ENCODE data around the gene KLHL33. TPM values are rescaled to one million over a fixed set of nuclear protein-coding genes. Genes with fewer than 3 reads are reported as not detected.
"Not testable (repeated sequence)": the region's sequence is repeated elsewhere in the genome, so short reads cannot be mapped to it uniquely, and the experiment has no call there.

KLHL33 gene
- total RNA-seq, 2 donors from 2014 or later = 0.39 to 0.47 TPM

DNA sequence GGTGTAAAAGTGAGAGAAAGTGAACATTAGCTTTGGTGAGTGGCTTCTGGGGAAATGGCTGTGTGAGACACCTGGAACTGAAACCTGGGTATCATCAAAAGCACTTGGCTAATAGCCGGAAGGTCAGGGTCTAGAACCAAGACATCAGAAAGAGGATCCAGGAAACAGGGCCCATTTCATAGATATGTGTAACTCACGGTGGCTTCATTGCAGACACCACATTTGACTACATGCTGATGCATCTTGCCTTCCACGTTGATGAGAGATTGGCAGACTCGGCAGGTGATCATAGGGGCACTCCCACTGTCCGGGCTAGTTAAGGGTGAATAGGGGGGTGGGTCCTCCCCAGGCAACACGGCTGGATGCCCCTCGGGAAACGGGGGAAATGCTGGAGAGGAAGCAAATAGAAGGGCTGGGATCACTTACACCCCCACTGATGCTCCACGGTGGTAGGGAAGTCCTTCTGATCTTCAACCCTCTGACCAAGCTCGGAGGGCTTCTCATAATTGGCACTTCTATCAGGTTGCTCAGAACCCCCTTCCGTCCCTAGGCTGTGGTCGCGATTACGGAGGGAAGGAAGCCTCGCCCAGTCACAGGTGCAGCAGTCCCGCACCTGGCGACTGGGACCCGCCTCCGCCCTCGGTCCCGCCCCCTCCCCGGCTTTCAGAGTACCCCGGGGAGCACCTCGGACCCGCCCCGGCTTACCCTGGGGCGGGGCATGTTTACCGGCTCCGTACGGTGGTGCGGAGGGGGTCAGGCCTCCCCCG, 24.7 kb upstream of the KLHL33 start:
- Mint-ChIP-seq H3K27ac (peak overlapping the region; percentile 82), H3K27me3 (no peaks in the 10 kb centered on the region), H3K4me3 (peak overlapping the region; percentile 96), H3K36me3 (ENCODE audit: low read depth) (peaks cover 9% of the 10 kb centered on the region), H3K4me1 (peaks cover 31% of the 10 kb centered on the region)
- H3K9me3 ChIP-seq (ENCODE audit: control insufficient read depth, low read length, poor library complexity, severe bottlenecking) = no peaks in the 10 kb centered on the region
- DNase-seq = peak; percentile 44 to 71 (median 62)
- ATAC-seq = peak; percentile 11

DNA sequence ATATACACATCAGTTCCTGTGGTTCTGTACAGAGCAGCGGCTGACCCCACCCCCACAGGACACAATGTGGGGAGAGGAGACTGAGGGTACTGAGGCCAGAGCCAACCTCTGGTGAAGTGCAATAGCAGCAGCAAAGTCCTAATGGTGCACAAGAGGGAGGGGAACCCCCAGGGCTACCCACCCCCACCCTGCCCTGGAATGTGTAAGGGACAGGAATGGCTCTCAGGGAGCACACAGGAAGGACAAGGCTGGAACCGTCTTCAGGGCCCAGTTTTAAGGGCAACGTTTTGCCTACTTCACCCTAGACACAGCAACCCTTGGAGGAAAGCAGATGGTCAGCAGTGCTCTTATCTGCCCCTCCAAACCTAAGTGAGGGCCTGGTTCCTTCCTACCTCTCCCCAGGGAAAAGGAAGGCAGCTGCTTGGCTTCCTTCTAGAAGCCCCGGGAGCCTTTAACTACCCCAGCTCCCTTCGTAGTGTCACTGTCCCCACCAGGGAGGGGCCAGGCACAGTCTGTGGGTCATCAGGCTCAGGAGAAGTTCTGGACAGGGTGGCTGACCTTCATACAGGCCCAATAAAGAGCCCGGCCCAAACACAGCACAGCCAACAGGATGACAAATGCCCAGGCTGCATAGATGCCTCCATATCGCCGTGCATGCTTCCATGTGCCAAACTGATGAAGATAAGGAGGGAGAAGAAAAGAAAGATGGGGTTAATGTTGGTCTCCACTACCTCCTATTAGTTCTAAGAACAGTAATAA, 22.2 kb upstream of the KLHL33 start:
- no peaks in the 10 kb centered on the region for H3K27me3 Mint-ChIP-seq
- no peaks in the 10 kb centered on the region for H3K9me3 ChIP-seq (ENCODE audit: control insufficient read depth, low read length, poor library complexity, severe bottlenecking)
- no peak overlapping the region for H3K4me3 Mint-ChIP-seq
- ATAC-seq (no peak), DNase-seq (no peak)
- H3K27ac Mint-ChIP-seq = no peak overlapping the region
- peaks cover 9% of the 10 kb centered on the region for H3K36me3 Mint-ChIP-seq (ENCODE audit: low read depth)
- peaks cover 29% of the 10 kb centered on the region for H3K4me1 Mint-ChIP-seq

DNA sequence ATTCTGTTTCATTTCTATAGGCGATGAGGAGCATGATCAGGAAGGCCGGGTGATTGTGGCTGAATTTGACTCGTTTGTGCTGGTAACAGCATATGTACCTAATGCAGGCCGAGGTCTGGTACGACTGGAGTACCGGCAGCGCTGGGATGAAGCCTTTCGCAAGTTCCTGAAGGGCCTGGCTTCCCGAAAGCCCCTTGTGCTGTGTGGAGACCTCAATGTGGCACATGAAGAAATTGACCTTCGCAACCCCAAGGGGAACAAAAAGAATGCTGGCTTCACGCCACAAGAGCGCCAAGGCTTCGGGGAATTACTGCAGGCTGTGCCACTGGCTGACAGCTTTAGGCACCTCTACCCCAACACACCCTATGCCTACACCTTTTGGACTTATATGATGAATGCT, 21.0 kb upstream of the KLHL33 start:
- no peaks in the 10 kb centered on the region for H3K9me3 ChIP-seq (ENCODE audit: control insufficient read depth, low read length, poor library complexity, severe bottlenecking)
- H3K4me1 Mint-ChIP-seq = peaks cover 26% of the 10 kb centered on the region
- ATAC-seq = no peak
- no peak overlapping the region for H3K4me3 Mint-ChIP-seq
- no peak overlapping the region for H3K27ac Mint-ChIP-seq
- peaks cover 9% of the 10 kb centered on the region for H3K36me3 Mint-ChIP-seq (ENCODE audit: low read depth)
- no peak for DNase-seq
- no peaks in the 10 kb centered on the region for H3K27me3 Mint-ChIP-seq

DNA sequence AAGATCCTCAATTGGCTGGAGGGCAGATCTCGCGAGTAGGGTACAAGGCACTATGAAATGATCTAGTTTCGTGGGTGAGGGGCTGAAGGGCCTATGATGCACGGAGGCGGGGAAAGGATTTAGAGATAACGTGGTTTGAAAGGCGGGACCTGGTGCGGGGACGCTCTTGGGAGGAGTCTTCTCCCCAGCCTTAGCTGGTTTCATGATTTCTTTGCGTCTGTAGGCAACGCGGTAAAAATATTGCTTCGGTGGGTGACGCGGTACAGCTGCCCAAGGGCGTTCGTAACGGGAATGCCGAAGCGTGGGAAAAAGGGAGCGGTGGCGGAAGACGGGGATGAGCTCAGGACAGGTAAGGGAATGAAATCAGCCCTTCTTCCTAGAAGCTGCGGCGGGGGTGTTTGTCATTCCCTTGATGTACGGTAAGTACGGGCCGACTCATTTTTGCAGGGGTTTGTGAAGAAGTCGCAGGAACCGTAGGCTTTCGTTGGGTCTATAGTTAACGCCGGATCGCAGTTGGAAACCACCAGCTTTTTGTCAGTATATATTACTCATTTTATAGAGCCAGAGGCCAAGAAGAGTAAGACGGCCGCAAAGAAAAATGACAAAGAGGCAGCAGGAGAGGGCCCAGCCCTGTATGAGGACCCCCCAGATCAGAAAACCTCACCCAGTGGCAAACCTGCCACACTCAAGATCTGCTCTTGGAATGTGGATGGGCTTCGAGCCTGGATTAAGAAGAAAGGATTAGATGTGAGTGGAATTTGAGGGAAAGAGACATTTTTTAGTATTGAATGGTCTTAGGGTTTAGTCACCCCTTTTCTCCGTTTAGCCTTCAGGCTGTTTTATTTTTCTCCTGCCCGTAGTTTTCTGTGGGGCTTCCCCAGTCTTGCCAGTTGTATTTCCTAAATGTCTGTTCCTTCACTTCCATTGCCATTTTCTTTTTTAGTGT, 19.7 kb upstream of the KLHL33 start:
- Mint-ChIP-seq H3K4me3 (no peak overlapping the region), H3K27ac (no peak overlapping the region), H3K36me3 (ENCODE audit: low read depth) (peaks cover 11% of the 10 kb centered on the region), H3K4me1 (peaks cover 19% of the 10 kb centered on the region), H3K27me3 (no peaks in the 10 kb centered on the region)
- H3K9me3 ChIP-seq (ENCODE audit: control insufficient read depth, low read length, poor library complexity, severe bottlenecking) = no peaks in the 10 kb centered on the region
- DNase-seq = peak; percentile 11 to 67 (median 54)
- peak; percentile 74 for ATAC-seq

DNA sequence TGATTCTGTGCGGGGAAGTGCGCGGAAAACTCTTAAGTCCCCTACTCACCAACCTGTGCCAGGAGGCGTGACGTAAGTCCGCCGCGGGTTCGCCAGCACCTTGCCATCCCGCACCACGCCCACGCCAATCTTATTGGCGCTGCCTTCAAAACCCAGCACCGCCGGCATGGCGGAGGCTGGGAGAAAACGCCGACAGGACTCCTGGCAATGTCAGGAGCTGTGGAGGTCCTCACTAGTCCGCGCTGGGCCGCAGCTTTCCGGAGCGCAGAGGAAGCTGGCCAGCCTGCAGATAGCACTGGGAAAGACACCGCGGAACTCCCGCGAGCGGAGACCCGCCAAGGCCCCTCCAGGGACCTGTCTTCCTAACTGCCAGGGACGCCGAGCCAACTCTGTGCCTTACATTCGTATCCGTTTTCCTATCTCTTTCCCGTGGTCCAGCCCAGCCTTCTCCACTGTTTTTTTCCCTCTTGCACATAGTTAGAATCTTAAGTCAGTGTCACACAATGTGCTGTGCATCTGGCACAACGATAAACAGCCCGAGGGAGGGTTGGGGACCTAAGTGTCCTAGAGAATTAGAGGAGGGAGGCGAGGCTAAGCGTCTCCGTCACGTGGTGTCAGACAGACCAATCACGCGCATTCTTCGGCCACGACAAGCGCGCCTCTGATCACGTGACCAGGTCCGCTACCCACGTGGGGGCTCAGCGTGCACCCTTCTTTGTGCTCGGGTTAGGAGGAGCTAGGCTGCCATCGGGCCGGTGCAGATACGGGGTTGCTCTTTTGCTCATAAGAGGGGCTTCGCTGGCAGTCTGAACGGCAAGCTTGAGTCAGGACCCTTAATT, 18.8 kb upstream of the KLHL33 start, which contains the start of the genes APEX1 and OSGEP:
TSS of gene APEX1 (plus strand) at position 711 of the 839 bp plus-strand sequence. CDS start 420 bp downstream, outside the sequence.
TSS of gene OSGEP (minus strand) at position 297 of the 839 bp plus-strand sequence. CDS start at position 168, 129 bp downstream.
- Mint-ChIP-seq H3K27me3 (no peaks in the 10 kb centered on the region), H3K4me3 (no peak within 1 kb of the TSS), H3K4me1 (peaks cover 10% of the 10 kb centered on the region), H3K27ac (no peak within 1 kb of the TSS), H3K36me3 (ENCODE audit: low read depth) (peaks cover 10% of the 10 kb centered on the region)
- H3K9me3 ChIP-seq (ENCODE audit: control insufficient read depth, low read length, poor library complexity, severe bottlenecking) = no peaks in the 10 kb centered on the region
- ATAC-seq (peak; percentile 83), DNase-seq (peak; percentile 88 to 94 (median 93))

DNA sequence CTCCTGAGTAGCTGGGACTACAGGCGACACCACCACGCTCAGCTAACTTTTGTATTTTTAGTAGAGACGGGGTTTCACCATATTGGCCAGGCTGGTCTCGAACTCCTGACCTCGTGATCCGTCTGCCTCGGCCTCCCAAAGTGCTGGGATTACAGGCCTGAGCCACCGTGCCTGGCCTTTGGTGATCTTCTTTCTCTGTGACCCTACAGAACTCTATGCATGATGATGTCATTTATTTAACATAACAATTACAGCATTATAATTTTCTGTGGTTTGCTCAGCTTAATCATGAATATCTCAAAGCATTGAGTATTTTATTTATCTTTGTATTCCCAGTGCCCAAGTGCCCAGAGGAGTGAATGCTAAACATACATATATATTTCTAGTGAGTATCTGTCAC, 16.9 kb upstream of the KLHL33 start:
- ATAC-seq; H3K27me3 Mint-ChIP-seq; H3K9me3 ChIP-seq (ENCODE audit: control insufficient read depth, low read length, poor library complexity, severe bottlenecking); H3K4me3 Mint-ChIP-seq; H3K4me1 Mint-ChIP-seq; DNase-seq: not testable (repeated sequence)
- peaks cover 17% of the 10 kb centered on the region for H3K36me3 Mint-ChIP-seq (ENCODE audit: low read depth)
- H3K27ac Mint-ChIP-seq = peak overlapping the region; percentile 80

DNA sequence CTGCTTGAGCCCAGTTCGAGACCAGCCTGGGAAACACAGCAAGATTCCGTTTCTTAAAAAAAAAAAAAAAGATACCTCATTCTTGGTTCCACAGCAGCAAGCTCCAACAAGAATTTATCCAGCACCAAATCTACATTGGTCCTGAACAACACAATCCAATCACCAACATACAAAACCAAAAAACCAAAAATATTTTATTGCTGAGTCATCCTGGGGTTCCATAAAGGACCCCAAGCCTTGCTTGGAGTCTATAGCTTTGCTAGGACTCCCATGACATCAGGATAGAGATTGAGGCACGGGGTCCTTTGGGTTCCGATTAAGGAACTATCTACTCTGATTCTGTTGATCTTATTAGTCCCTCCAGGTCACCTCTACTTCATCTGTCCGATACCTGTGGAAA, 10.9 kb upstream of the KLHL33 start:
- Mint-ChIP-seq H3K27me3 (no peaks in the 10 kb centered on the region), H3K27ac (no peak overlapping the region), H3K4me1 (peaks cover 7% of the 10 kb centered on the region), H3K4me3 (no peak overlapping the region), H3K36me3 (ENCODE audit: low read depth) (peaks cover 20% of the 10 kb centered on the region)
- ATAC-seq (no peak), DNase-seq (no peak)
- no peaks in the 10 kb centered on the region for H3K9me3 ChIP-seq (ENCODE audit: control insufficient read depth, low read length, poor library complexity, severe bottlenecking)

DNA sequence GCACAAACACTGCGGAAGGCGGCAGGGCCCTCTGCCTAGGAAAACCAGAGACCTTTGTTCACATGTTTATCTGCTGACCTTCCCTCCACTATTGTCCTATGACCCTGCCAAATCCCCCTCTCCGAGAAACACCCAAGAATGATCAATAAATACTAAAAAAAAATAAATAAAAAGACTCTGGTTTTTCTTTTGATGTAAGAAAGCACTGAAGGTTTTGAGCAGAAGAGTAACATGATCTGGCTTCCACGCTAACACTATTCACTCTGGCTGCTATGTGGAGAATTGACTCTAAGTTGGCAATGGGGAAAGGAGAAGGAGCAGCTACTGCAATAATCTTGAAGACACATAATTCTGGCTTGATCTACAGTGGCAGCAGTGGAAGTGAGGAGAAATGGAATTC, 7.7 kb upstream of the KLHL33 start:
- H3K9me3 ChIP-seq (ENCODE audit: control insufficient read depth, low read length, poor library complexity, severe bottlenecking); H3K4me3 Mint-ChIP-seq; H3K27ac Mint-ChIP-seq; DNase-seq; H3K27me3 Mint-ChIP-seq; ATAC-seq: not testable (repeated sequence)
- H3K36me3 Mint-ChIP-seq (ENCODE audit: low read depth) = peaks cover 14% of the 10 kb centered on the region
- H3K4me1 Mint-ChIP-seq = peaks cover 24% of the 10 kb centered on the region

DNA sequence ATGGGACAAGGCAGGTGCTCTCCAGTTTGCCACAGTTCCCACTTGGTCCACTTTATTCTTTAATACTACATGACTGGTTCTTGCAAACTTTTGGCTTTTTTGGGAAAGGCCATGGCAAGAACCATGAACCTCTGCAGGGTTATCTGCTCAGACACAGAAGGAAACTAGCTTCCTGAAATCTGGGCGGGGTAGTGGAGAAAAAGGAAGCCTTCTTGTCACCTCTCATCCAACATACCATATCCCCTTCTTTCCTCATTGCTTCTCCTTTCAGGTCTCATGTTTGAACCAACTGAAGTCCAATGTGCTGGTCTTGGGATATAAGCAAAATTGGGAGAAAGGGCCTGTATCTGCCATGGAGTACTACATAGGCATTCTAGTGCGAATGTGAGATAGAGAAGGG, 5.5 kb upstream of the KLHL33 start:
- no peak for DNase-seq
- Mint-ChIP-seq H3K27me3 (no peaks in the 10 kb centered on the region), H3K27ac (peak overlapping the region; percentile 68), H3K4me3 (peak overlapping the region; percentile 22), H3K36me3 (ENCODE audit: low read depth) (peaks cover 4% of the 10 kb centered on the region), H3K4me1 (peaks cover 21% of the 10 kb centered on the region)
- H3K9me3 ChIP-seq (ENCODE audit: control insufficient read depth, low read length, poor library complexity, severe bottlenecking) = no peaks in the 10 kb centered on the region
- ATAC-seq = no peak

DNA sequence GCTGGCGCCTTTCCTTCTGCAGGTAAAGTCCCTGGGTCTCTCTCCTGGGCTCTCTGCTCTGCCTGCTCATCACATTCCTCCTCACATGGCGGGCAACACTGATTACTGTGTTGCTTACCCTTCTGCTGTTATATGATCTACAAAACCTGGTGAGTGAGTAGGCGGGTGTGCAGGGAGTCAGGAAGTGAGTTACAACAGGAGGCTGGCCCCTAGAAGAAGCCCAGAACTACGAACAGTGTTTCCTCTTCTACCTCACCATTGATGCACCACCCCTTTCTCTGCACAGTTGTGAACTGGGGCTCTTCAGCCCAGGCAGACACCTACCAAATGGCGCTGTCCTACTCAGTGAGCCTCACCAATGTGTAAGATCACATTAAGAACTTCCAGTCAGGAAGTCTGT, 4.9 kb upstream of the KLHL33 start:
- ATAC-seq = peak; percentile 99
- H3K9me3 ChIP-seq (ENCODE audit: control insufficient read depth, low read length, poor library complexity, severe bottlenecking) = no peaks in the 10 kb centered on the region
- DNase-seq = no peak
- peak overlapping the region; percentile 68 for H3K27ac Mint-ChIP-seq
- H3K36me3 Mint-ChIP-seq (ENCODE audit: low read depth) = peaks cover 4% of the 10 kb centered on the region
- no peaks in the 10 kb centered on the region for H3K27me3 Mint-ChIP-seq
- peak overlapping the region; percentile 22 for H3K4me3 Mint-ChIP-seq
- peaks cover 21% of the 10 kb centered on the region for H3K4me1 Mint-ChIP-seq

DNA sequence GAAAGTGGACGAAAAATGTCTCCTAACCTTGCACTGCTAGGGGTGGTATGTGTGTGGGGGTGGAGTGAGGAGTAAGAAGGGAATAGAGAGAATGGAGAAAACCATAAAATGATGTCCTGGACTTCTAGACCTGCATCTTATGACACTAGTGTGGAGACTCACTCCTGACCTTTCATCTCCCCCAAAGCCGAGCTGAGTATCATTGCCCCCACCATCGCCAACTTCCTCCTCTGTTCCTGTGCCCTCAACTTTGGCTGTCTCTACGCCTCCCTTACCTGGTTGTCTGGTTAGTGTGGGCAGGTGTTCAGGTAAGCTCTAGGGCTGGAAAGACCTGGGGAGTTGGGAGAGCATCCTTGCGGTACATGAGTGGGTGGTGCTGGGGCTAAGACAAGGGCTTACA, 4.5 kb upstream of the KLHL33 start:
- no peak for ATAC-seq
- peak overlapping the region; percentile 22 for H3K4me3 Mint-ChIP-seq
- H3K9me3 ChIP-seq (ENCODE audit: control insufficient read depth, low read length, poor library complexity, severe bottlenecking) = no peaks in the 10 kb centered on the region
- peak overlapping the region; percentile 68 for H3K27ac Mint-ChIP-seq
- H3K27me3 Mint-ChIP-seq = no peaks in the 10 kb centered on the region
- peaks cover 4% of the 10 kb centered on the region for H3K36me3 Mint-ChIP-seq (ENCODE audit: low read depth)
- peaks cover 21% of the 10 kb centered on the region for H3K4me1 Mint-ChIP-seq
- no peak for DNase-seq

DNA sequence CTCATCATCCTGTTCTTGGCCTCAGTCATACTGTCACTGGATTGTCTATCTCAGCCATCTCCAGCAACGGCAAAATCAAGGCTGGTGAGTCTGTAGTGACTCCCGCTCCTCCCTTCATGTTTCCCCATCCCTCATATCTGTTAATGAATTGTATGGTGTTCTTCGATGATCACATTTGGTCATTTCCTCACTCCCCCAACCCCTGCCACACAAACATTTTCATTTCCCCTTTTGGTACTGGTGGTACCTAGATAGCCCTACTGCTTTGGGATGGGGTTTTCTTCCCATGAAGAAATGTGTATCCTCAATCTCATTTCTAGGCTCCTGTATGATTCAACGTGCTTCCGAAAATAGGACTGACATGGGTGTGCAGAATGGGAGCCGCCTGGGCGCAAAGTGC, 2.7 kb upstream of the KLHL33 start:
- peaks cover 4% of the 10 kb centered on the region for H3K36me3 Mint-ChIP-seq (ENCODE audit: low read depth)
- no peak for ATAC-seq

More for the DNA sequence above, 2.7 kb upstream of the KLHL33 start:
- Mint-ChIP-seq H3K27ac (no peak overlapping the region), H3K4me3 (peak overlapping the region; percentile 64), H3K27me3 (no peaks in the 10 kb centered on the region), H3K4me1 (peaks cover 21% of the 10 kb centered on the region)
- H3K9me3 ChIP-seq (ENCODE audit: control insufficient read depth, low read length, poor library complexity, severe bottlenecking) = no peaks in the 10 kb centered on the region
- no peak for DNase-seq
